HG02852 (cell line): ENCODE data around the gene A3GALT2.
A peak's percentile ranks its signal among the peaks of the same experiment; 100 is the strongest.
"Not testable (repeated sequence)": the region's sequence is repeated elsewhere in the genome, so short reads cannot be mapped to it uniquely, and the experiment has no call there.

ENCODE experiments used
- ATAC-seq: cut with Tn5 transposase; IDR thresholded peaks from one replicate; pipeline ENCODE4 v1.9.1; 2021; ENCODE audit warnings: mild to moderate bottlenecking, moderate library complexity; ENCODE audit not compliant: unreplicated experiment

Gene A3GALT2

DNA sequence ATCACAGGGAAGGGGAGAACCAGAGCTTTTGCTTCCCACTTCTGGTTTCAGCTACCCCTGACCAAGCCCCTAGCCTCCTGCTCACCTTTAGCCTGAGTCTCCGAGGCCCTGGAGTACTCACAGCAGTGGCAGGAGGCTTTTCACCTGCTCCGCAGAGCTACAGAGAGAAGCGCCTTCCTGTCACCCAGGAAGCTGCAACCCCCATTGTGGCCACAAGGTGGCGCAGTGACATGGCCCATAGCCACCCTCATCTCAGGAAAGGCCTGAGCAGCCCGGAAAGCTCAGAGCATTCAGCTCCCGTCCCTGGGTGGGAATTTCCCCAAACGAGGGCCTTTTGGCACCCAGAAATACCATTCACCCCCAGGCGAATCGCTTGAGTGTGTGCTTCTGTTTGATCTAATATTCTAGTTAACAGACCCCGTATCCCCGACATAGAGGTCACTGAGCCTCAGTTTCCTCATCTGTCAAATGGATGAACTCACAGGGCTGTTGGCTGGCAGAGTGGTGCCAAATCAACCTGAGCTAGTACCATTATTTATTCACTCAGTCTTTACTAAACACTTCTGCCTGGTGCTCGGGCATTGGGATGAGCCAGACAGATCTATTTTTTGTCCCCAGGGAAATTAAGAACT is 25.3 kb downstream of the A3GALT2 start:
- peak; percentile 64 for ATAC-seq

DNA sequence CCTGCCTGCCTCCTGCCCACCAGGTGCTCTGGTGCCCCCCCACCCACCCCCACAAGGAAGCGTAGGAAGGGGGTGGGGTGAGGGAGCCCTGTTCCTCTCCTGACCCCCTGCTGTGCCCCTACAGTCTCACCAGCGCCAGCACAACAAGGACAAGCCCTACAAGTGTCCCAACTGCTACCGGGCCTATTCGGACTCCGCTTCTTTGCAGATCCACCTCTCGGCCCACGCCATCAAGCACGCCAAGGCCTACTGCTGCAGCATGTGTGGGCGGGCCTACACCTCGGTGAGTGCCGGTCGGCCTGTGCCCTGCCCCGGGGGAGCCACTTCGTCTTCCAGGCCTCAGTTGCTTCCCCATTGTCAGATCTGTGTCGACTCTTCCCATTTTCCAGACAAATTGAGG is 25.9 kb downstream of the A3GALT2 start:
- ATAC-seq = no peak

DNA sequence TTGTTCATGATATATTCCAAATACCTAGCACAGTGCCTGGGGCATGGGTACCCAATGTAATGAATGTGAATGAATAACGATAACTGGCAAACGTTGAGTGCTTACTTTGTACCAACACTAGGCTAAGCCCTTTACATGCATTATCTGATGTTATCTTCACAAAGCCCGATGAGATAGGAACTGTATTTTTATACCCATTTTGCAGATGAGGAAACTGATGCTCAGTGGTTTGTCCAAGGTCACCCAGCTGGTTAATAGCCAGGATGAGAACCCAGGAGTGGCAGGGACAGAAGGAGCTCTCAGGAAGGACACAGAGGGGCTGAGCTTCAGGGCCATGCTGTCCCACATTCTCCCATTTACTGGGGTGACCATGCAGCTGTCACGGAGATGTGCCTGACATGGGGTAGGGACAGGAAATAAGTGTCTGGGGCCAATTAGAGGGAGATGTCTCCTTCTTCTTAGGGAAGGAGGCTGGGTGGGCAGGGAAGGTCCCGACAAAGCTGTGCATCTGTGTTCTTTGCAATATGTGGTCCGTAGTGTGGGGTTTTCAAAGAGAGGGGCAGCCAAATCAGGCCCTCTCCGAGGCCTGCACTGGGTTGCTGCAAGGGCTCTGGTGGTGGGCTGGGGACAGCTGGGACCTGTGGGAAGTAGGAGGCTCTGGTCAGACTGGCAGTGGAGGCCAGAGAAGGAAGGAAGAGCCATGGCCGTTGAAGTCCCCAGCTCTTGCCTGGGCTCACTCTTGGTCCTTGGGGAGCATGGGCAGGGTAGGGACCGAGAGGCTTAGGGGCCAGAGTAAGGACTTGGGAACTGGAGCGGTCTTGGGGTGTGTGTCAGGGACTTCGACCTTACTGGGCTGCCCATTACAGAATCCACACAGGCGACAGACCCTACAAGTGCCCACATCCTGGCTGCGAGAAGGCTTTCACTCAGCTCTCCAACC is 26.6 kb downstream of the A3GALT2 start:
- ATAC-seq = no peak

DNA sequence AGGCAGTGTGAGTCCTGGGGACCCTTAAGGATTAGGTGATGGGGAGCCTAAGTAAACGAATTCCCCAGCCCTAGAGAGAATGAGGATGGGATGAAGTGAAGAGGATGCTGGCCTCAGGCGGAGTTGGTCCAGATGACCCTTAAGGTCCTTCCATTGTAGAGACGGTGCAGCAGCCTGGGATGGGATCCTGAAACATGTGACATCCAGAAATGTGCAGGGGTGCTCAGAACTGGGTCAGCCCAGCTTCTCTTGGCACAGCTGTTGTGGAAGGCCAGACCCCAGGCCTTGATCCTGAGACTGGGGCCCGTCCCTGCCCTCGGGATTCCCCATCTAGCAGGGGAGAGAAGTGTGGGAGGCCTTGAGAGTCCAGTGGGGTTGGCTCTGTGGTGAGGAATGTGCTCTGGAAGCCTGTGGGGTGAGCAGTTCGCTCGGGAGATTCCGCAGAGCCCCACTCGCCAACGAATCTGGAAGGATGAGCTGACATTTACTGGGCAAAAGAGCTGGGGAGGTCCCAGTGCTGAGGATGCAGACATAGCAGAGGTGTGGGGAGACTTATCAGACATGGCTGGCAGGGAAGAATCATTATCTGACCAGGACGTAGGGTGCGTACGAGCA is 28.1 kb downstream of the A3GALT2 start:
- ATAC-seq = no peak

DNA sequence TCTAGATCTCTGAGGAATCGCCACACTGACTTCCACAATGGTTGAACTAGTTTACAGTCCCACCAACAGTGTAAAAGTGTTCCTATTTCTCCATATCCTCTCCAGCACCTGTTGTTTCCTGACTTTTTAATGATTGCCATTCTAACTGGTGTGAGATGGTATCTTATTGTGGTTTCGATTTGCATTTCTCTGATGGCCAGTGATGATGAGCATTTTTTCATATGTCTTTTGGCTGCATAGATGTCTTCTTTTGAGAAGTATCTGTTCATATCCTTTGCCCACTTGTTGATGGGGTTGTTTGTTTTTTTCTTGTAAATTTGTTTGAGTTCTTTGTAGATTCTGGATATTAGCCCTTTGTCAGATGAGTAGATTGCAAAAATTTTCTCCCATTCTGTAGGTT is 30.3 kb downstream of the A3GALT2 start:
- not testable (repeated sequence) for ATAC-seq

DNA sequence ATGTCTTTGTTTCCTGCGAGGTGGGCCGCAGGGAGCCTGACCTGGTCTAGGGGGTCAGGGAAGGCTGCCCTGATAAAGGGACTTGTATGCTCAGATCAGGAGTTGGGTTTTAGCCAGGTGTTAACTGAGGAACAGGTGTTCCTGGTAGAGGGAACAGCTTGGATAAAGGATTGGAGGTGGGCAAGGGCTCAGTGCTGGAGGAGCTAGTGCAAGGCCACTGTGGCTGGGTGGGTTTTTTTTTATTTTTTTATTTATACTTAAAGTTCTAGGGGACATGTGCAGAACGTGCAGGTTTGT is 31.1 kb downstream of the A3GALT2 start:
- no peak for ATAC-seq

DNA sequence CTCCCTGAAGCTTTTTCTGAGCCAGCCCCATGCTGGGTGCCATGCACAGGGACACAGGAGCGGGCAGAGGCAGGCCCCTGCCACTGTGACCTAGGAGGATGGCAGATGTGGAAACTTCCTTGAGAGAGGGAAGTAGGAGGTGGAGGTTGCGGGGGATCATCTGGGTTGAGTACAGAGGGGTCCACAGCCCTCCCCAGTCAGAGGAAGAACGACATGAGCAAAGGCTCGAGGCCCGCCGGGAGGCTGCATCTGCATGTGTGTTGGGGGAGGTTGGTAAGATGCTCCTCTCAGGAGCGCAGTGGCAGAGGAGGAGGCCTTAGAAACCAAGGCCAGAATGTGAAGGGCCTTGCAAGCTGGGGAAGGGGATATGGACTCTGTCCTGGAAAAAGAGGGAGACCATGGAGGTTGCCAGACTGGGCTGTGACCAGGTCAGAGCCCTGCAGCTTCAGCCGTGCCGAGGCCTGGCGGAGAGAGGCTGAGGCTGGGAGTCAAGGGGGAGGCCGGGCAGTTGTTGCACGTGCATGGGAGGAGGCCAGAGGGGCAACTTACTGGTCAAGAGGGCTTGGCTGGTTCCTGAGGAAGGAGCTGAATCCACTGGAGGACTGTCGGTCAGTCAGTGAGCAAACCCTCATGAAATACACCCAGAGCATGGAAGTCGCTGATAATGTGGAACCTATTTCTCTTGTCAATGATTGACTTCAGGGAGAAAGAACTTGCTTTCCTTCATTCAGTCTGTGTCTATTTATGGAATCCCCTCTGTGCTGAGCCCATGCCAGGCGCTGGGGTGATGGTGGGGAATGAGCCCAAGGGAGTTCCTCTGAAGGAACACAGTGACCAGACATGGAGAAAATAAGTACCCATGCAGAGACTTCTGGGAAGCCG is 31.7 kb downstream of the A3GALT2 start:
- no peak for ATAC-seq

DNA sequence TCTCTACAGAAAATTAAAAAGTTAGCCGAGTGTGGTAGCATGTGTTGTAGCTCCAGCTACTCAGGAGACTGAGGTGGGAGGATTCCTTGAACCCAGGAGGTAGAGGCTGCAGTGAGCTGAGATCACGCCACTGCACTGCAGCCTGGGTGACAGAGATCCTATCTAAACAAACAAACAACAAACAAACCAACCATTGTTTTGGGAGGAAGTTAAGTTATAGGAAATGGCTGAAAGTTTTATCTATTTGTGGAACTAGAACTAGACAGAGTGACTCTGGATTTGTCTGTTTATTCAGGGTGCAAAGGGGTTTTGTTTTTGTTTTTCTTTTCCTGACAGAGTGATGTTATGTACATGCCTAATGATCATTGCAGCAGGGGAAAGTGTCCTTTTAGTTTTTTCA is 33.6 kb downstream of the A3GALT2 start:
- no peak for ATAC-seq

DNA sequence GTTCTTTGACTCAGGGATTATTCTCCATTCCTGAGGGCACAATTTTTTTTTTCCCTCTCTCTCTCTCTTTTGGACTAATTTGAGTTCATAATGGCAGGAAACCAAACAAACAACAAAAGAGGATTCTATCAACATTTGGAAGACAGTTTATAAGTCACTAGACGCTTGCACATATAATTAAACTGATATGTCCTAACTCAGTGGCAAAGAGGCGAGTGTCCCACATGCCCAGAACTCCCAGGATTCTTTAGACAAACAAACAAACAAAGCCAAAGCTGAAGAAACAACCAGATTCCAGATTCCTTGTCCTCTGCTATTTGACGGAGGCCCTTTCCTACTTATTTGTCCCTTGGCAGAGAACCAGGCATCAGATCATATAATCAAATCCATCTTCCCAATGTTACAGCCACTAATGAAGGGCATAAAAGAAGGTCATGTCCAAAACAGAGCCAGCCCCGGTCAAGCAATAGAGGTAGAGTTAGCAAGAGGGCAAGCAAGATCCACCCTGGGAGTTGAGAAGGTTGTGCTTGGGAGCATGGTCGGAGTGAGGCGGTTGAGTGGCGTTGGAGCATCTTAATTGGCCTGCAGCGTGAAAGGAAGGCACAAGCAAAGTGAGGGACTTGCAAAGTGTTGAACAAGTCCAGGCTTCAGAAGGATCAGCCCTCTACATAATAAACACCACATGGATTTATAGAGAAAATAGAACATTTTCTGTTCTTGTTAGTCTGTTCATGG is 34.3 kb downstream of the A3GALT2 start:
- no peak for ATAC-seq

DNA sequence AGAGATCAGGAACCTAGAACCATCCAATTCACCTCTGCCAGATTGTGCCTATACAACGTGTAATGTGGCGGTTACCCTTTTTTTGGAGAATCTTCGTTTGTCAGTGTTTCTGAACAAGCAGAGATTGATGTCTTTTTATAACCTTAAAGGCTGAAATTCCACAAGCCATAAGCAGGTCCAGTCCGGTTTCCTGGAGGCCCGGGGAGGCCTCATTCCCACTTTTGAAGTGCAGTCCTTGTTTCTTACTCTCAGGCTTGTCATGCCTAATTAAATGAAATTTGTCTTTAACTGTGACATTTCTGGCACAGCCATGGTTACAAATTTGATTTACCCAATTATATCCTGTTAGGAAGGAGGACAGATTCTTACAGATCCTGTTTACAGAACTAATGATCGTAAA is 36.8 kb downstream of the A3GALT2 start:
- ATAC-seq = no peak

DNA sequence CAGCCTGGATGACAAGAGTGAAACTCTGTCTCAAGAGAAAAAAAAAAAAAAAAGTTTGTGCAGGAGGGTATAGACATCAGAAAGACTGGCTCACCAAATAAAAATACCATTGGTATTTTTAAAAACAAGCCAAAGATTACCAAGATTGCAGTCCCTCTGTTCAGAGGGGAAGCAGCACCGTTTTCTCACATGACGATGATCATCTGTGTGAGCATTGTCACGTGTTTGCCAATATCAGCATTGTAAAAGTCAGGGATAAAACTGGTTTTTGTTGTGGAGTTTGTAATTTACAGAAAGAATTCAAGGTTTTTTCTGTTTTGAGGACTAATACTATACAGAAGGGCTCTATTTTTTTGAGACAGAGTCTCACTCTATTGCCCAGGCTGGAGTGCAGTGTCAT is 38.1 kb downstream of the A3GALT2 start:
- no peak for ATAC-seq

DNA sequence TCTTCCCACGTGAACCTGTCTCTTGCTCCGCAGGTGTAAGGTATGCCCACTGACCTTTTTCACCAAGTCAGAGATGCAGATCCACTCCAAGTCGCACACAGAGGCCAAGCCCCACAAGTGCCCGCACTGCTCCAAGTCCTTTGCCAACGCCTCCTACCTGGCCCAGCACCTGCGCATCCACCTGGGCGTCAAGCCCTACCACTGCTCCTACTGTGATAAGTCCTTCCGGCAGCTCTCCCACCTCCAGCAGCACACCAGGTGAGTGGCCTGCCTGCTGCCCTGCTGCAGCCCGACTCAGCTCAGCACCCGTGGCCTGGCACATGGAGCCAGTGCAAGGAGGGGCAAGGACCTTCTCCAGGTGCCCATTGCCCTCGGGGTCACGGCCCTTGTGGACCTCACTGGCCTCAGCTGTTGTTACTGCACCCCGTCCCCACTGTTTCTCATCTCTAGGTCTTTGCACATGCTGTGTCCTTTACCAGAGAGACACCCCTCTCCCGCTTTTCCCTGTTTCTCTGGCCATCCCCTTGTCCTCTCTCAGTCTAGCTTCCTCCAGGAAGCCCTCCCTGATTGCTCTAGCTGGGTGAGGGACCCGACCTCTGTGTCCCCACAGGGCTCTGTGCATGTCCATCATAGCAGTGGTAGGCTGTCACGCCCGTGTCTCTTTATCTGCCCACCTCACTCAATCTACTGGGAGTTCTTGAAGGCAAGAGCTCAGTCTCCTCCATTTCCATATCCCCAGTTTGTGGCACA is 39.2 kb downstream of the A3GALT2 start:
- ATAC-seq = no peak

DNA sequence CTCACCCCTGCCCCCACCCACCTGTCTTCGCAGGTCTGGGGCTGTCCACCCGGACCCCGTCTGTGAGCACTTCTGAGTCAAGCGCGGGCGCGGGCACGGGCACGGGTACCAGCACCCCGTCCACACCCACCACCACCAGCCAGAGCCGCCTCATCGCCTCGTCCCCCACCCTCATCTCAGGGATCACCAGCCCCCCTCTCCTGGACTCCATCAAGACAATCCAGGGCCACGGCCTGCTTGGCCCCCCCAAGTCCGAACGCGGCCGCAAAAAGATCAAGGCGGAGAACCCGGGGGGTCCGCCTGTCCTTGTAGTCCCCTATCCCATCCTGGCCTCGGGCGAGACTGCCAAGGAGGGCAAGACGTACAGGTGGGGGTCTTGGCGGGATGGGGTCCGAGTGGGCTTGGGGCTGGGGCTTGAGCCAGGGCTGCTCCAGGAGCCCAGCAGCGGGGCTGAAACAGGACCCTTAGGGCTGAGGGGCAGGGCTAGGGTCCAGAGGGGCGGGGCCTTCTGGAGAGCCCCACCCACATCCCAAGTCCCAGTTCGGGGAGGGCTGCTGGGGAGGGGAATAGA is 40.7 kb downstream of the A3GALT2 start:
- ATAC-seq = no peak

DNA sequence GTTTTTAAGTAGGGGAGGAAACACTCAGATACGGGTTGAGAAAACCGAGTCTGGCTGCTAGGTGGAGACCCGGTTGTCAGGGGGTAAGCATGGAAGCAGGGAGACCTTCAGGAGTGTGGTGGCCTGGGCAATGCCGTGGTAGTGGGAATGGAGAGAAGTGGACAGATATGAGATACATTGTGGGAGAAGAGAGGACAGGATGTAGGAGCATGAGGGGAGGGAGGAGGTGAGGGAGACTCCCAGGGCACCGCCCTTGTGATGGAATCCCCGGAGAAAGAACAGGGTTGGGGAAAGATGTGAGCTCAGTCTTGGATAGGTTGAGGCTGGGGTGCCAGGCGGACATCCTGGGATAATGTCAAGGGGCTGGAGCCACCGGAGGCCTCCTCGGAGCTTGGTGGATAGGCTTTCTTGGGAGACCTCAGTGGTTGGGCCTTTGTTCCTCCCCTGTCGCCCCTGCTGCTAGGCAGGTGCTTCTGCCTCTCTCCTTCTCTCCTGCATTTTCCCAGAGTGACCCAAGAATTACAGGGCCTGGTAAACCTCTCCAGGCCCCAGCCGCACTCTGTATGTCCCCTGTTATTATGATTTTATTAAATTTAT is 43.3 kb downstream of the A3GALT2 start:
- ATAC-seq = no peak

DNA sequence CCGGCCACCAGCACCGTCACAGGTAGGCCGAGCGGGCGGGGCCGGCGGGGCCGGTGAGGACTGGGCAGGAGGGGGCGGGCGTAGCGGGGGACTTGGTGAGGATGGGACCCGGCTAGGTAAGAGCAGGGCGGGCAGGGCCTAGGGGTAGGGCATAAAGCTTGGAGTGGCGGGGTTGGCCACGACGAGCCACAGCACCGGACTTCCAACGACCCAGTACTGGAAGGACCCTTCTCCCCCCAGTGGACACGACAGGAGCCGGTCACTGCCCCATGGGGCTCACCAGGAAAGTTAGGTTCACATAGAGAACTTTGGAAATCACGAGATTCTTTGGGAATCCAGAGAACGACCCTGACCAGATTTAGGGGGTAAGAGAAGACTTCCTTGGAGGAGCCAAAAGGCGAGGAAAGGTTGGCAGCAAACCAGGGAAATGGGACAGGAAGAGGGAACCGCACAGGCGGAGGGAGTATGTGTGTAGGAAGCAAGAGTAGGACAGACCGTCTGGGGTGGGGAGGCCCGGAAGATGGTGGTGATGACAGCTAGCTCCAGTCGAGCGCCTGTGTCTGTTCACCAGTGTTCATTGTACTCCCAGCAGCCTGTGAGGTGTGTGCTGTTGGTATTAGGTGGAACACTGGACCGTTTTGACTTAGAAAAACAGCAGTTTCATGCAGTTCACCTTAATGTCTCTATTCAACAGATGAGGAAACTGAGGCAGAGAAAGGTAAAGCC is 44.2 kb downstream of the A3GALT2 start:
- ATAC-seq = no peak

DNA sequence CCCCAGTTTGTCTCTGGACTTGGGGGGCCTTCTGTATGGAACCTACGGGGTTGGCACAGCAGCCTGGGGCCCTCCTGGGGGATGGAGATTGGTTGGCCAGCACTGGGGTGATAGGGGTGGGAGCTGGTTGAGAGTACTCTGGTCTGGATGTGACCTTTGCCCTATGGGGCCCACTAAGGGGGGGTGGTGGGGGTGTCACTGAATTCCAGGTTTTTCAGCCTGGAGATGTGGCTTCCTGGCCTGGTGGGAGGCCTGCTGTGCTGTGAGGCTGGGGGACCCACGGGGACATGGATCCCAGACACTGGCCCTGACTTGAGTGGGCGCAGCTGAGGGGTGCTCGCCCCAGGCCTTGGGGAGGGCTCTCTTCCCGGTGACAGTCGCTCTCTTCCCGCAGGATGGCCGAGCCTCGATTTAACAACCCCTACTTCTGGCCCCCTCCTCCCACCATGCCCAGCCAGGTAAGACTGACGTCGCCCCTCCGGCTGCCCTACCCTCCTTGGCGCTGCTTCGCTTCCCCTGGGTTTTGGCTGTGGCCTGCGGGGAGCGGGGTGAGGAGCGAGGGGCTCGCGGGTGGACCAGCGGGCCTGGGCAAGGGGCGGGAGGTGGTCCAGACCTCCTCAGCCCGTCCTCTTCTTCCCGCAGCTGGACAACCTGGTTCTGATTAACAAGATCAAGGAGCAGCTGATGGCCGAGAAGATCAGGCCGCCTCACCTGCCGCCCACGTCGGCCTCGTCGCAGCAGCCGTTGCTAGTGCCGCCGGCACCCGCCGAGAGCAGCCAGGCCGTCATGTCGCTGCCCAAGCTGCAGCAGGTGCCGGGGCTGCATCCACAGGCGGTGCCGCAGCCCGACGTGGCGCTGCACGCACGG is 45.0 kb downstream of the A3GALT2 start:
- no peak for ATAC-seq

DNA sequence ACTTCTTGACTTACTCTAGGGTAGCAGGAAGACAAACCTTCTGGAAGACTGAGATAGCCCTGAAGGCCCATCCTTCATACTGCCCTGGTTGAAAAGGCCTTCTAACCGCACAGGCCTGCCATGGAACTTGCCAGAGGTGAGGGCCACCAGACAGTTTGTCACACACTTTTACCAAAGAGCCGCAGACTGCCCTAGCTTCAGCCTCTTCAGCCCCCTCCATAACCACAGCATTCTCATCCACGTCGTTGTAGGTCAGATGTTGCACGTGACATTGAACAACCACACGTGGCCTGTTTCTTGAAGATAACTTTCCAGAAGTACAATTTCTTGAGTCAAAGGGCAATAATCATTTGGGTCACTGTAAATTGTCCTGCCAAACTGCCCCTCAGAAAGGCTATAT is 45.7 kb downstream of the A3GALT2 start:
- no peak for ATAC-seq
